AG09309 (cell line): ENCODE measurements around the gene MRLN.
"Not testable (repeated sequence)": the region's sequence is repeated elsewhere in the genome, so short reads cannot be mapped to it uniquely, and the experiment has no call there.

Source experiments
- DNase-seq: peaks from one replicate; pipeline ENCODE4 v3.0.0-alpha.2; 2010; ENCODE audit warnings: low read depth
- H3K4me3 ChIP-seq: 2 replicates; pipeline ENCODE4 v1.5.1; 2011; ENCODE audit warnings: mild to moderate bottlenecking, low read depth, low read length, moderate library complexity; ENCODE audit not compliant: control insufficient read depth
- TF ChIP-seq, protein P1 (sequence below): IDR thresholded peaks from 2 replicates; pipeline ENCODE4 v1.5.1; 2011; ENCODE audit warnings: mild to moderate bottlenecking, low read depth, low read length, inconsistent platforms; ENCODE audit not compliant: insufficient read depth, control insufficient read depth; ENCODE audit errors: missing control alignments

Gene MRLN

DNA sequence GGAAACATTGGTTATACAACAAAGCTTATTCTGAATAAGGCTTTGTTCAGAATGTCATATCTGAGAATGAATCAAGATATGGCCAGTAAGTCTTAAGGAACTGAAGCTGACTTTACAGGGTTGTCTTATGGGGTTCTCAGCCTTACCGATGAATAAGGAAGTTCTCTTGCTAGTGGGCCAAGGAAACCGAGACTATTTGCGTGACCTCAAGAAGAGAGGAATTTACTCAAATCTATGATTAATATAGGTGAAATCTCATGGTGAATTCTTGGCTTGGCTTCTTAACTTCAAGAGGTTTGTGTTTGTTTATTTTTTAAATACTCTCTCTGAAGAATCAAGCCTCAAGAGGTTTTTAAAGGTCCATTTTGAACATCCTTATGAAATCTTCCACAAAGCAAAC is 4.7 kb upstream of the MRLN start:
- peak; percentile 66 for DNase-seq
- TF ChIP-seq, protein P1, sequence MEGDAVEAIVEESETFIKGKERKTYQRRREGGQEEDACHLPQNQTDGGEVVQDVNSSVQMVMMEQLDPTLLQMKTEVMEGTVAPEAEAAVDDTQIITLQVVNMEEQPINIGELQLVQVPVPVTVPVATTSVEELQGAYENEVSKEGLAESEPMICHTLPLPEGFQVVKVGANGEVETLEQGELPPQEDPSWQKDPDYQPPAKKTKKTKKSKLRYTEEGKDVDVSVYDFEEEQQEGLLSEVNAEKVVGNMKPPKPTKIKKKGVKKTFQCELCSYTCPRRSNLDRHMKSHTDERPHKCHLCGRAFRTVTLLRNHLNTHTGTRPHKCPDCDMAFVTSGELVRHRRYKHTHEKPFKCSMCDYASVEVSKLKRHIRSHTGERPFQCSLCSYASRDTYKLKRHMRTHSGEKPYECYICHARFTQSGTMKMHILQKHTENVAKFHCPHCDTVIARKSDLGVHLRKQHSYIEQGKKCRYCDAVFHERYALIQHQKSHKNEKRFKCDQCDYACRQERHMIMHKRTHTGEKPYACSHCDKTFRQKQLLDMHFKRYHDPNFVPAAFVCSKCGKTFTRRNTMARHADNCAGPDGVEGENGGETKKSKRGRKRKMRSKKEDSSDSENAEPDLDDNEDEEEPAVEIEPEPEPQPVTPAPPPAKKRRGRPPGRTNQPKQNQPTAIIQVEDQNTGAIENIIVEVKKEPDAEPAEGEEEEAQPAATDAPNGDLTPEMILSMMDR = no peak
- no peak overlapping the region for H3K4me3 ChIP-seq

DNA sequence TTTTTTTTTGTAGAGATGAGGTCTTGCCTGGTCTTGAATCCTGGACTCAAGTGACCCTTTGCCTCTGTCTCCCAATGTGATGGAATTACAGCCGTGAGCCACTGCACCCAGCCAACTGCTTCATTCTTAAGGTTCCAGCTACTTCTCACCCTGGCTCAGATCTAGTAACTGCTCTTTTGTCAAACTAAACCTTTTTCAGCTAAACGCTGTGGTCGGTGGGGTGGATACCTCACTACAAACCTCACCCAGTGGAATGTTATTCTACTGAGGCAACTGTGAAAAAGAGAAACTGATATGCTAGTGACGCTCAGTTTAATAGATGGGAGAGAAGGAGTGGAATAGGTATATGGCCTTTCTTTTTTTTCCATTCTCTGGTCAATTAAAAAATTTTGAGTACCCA is 1.7 kb upstream of the MRLN start:
- DNase-seq = no peak
- TF ChIP-seq, protein P1 = no peak
- no peak overlapping the region for H3K4me3 ChIP-seq

DNA sequence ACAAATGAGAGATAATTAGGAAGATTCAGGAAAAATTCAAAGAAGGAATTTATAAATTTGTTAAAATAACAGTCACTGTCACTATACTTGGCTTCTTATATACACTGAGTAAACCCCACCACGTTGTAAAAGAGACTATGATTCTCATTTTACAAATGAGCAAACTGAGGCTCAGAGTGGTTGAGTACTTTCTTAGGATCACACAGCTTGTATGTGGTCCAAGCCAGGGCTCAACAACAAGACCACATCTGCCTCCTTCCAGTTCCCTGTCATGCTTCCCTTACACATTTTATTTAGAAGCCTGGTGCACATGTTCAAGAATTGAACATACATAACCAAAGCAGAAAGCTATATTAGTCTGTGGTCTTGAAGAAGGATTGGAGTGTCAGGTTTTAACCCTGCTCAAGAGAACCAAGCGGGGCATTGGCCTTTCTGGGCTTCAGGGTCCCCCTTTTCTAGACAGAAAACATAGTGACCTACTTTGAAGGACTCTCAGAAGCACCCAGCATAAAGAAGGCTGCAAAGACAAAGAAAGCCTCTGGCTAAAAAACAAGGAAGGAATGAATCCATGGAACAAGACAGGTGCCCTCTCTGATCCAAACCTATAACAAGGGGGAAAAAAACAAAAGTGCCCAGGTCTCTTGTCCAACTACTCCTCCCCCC is 846 bp downstream of the MRLN start:
- TF ChIP-seq, protein P1 = no peak
- no peak overlapping the region for H3K4me3 ChIP-seq
- no peak for DNase-seq

DNA sequence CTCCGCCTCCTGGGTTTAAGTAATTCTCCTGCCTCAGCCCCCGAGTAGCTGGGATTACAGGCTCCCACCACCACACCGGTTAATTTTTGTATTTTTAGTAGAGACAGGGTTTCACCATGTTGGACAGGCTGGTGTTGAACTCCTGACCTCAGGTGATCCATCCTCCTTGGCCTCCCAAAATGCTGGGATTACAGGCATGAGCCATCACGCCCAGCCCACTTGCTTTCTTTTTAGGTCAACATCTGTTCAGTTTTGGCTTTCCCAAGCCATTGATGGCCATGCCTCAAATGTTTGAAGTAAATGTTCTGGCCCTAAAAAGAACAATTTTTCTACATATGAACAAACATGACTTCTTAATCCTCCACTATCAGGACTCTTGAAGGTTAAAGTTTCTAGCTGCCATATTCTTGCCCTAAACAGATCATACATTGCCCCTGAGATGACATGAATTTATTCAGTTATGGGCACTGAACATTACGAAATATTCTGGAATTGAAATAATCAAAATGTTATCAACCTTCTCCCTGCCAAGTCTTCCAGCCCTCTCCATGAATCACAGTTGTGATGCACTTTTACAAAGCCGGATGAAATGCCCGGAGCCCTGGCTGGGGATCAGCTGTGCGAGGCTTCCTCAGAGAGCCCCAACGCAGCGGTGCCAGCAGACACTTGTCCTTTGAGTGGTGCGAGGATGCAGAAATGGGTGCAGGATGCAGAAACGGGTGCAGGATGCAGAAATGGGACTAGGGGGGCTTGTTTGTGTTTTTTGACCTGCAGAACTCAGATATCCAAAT is 2.9 kb downstream of the MRLN start:
- no peak overlapping the region for H3K4me3 ChIP-seq
- no peak for DNase-seq
- TF ChIP-seq, protein P1 = no peak

DNA sequence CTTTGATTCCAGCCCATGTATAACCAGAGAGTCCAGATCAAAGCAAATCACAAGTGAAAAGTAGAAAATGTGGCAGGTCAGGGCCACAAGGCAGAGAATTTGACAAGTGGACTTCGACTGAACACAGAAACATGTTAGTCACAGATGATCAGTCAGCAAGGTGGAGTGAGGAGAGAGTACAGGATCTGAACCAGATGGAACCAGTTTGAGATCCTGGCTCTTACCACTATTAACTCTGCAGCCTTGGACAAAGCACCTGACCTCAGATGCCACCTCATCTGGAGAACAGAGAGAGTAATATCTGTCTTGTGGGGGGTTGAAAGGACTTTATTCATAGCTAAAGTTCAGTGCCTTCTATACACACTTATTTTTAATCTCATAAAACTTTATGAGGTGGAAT is 4.4 kb downstream of the MRLN start:
- no peak for DNase-seq
- H3K4me3 ChIP-seq = no peak overlapping the region
- TF ChIP-seq, protein P1 = no peak

DNA sequence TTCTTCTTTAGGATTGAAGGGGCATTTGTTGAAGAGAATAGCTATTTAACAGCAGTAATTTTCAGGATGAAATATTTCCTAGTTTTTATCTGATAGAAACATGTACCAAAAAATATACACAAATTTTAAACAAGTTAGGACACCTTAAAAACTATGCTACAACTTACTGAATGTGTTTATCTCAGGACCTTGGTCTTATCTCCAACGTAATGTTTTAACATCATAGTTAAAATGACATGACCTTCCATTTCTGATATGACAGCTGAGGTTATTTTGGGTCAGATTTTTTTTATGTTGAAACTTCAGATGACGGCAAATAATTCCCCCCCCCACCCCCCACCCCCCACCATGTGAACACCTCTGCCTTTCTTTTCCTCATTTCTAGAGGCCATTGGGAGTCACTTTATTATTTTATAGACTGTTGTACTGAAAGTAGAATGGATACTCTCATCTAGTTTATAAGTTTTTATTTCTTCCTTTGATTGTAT is 8.0 kb downstream of the MRLN start:
- TF ChIP-seq, protein P1 = no peak
- H3K4me3 ChIP-seq = no peak overlapping the region
- DNase-seq = no peak

DNA sequence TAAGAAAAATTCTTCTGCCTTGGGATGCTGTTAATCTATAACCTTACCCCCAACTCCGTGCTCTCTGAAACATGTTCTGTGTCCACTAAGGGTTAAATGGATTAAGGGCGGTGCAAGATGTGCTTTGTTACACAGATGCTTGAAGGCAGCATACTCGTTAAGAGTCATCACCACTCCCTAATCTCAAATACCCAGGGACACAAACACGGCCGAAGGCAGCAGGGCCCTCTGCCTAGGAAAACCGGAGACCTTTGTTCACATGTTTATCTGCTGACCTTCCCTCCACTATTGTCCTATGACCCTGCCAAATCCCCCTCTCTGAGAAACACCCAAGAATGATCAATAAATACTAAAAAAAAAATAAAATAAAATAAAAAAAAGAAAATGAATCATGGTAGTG is 8.5 kb downstream of the MRLN start:
- DNase-seq, H3K4me3 ChIP-seq: not testable (repeated sequence)

DNA sequence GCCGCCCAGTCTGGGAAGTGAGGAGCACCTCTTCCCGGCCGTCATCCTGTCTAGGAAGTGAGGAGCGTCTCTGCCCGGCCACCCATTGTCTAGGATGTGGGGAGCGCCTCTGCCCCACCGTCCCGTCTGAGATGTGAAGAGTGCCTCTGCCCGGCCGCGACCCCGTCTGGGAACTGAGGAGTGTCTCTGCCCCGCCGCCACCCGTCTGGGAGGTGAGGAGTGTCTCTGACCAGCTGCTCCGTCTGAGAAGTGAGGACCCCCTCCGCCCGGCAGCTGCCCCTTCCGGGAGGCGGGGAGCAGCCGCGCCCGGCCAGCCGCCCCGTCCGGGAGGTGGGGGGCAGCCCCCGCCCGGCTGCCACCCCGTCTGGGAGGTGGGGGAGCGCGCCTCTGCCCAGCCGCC is 9.1 kb downstream of the MRLN start:
- H3K4me3 ChIP-seq, DNase-seq: not testable (repeated sequence)
